ENCODE results near the gene PRR18.

PRR18 gene

DNA sequence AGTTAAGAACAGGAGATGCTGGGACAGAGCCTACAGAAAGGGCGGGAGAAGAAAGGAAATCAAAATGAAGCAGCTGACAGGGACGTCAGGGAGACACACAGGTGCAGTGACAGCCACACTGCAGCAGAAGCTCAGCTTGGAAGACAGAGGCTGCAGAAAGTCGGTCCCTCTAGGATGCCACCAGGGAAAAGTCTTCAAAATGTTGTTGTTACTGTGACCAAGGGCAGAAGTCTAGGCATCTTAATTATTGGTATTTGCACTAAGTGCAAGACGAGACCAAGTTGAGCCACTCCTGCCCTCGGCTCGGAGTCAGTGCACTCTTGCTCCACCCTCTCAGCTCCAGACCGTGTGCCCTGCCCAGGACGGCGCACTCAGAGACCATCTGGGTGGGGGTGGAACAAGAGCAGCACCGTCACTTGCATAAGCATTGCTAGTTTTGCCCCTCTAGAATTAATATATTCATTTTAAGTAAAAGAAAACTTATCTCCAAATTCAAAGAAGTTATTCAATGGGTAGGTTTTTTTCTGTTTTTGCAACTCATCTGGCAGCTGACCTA is 2.6 kb downstream of the PRR18 start:
- no peak for DNase-seq

DNA sequence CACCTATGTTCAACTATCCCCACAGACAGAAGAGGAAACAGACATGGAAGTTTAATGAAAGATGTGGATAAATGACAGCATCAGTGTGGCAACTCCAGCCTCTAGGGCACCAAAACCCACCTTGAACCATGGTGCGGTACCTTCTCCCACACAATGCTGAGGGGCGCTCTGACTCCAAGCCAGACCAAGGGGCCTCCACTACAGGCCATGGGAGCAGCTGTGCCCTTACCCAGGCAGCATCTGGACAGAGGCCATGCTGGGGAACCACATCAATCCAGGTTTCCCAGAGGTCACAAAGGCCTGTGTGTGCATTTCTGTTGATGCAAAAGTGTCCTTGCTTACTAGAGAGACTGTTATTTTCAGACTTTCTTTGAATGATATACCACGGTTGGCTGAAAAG is 4.1 kb downstream of the PRR18 start:
- DNase-seq: no peak

DNA sequence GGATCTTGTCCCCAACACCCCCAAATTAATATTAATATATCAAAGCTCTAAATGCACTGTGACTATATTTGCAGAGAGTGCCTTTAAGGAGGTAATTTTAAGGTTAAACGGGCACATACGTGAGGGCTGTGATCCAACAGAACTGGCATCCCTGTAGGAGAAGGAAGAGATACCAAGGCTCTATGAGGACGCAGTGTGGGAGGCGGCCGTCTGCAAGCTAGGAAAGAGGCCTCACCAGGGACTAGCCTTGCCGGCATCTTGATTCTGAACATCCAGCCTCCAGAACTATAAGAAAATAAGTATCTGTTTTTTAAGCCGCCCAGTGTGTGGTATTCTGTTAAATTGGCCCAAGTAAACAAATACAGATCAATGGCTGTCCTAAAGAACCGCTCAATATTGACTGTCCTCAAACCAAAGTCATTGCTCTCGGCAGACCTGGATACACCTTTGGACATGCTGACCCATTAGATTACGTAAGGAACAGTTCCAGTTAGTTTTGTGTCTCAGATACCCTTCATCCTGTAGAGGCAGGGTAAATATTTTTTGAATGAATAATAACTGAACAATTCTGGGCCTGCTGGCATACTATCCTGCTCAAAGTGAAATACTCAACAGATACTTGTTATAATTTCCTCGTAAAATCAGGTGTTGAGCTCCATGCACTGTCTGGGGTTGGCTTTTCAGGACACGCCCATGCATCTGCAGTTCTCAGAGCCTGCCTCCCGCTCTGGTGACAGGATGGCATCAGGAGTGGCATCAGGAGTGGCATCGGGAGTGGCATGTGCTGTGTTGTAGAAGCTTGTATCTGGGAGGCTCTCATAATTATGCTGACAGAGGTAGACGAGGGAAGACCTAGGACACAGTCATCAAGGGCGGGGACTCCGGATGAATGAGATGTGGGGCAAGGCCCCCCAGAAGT is 6.3 kb downstream of the PRR18 start:
- no peak for DNase-seq

DNA sequence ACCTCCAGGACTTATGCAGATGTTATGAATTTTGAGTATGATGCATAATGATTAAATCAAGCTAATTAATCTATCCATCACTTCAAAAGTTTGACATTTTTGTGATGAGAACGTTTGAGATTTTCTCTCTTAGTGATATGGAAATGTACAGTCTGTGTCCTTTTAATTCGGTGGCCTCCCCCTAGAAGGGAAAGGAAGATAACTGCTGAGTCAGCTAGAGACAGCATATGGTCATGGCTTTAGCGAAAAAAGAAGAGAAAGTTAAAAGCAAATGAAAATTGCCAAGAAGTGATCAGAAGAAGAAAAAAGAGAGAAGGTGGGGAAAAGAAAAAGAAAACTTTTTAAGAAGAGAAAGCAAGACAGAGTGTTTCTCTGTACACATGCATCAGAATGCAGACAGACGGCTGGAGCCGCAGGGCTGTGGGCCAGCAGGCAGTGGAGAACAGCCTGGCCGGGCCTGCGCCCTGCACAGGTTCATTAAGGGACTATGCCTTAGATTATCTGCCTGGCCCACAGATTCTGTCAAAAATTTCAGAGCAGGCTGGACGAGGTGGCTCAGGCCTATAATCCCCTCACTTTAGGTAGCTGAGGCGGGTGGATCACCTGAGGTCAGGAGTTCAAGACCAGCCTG is 7.7 kb downstream of the PRR18 start:
- DNase-seq: no peak

DNA sequence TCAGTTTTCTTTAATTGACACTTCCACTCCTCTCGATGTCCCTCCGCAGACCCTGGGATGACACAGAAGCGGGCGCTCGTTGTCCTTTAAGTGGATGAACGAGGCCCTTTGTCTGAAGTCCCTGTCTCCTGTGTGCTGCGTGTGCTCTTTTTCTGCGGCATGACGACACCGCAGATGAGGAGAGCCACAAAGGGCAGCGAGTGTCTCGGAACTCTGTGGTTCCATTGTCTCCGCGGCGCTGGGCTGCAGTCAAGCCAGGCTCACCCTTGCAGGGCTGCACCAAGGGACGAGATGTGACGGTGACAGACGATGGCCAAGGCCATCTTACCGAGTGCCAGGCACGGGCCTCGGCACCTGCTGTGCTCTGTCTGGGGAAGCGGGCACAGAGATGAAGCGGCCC is 10.6 kb downstream of the PRR18 start:
- DNase-seq: no peak

DNA sequence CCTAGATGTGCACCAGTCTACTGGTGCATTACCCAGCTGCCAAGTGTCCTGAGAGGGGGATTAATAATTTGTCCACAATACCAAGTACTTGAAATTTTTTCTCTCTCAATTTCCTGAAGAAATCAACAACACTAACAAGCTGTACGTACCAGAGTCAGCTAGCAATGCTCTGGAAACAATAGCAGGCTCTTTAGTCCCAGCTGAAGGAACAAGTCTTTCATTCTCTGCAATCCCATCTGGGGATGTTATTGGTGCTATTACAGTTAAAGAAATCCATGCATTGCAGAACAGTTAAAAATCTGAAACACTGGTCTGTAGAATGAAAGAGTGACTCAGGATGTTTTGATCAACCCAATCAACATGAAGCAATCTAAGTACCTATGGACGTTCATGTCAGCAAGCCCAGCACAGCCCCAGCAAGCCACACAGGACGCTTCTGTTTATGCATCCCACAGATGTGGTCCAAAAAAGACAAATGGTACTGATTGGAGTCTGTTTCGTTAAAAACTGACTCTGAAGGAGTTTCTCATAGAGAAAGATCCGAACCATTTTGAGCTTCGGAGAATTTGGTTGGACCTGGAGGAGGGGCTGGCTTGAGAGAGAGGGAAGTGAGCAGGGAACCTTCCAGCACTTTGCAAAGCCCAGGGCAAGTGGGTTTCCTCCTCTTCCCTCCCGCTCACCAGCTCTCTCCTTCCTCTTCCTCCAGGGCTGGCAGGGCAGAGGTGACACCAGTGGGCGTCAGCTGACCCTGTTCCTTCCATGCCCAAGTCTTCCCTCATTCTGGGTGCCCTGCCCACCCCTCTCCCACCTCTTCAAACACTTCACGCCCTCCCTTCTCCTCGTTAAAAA is 11.9 kb downstream of the PRR18 start:
- DNase-seq: no peak

DNA sequence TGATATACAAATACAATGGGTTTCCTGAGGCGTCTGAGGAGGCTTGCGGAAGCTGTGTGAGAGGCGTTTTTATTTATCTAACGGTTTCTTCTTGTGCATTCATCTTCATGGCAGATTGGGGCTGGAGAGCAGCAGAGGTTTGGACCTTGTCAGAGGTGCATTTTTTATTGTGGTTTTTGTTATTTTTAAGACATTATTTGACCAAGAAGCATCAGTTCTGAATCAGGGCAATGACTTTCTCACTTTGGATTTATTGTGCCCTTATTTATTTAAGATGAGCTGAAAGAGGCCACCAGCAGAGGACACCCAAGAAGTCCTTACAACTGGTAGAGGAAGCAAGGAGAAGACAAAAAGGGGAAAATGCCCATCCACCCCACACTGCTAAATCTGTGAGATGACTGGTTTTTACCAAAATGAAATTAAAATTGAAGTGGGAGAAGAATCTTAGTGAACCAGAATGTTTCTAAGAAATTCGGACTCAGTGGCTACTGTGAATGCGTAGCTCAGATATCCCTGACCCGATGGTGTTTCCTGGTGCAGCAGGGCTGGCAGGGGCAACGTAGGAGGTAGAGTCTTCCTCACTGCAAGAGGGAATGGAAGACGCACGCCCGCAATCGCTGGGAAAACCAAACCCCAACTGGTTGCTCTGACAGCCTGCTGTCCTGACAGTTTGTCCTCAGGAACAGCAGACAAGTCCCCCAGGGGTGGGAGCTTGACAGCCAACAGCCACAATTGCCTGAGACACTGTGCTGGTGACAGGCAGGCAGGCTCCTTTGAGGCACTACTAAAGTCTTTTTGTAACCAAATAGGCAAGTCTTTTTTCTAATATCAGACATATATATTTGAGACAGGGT is 14.2 kb downstream of the PRR18 start:
- no peak for DNase-seq

DNA sequence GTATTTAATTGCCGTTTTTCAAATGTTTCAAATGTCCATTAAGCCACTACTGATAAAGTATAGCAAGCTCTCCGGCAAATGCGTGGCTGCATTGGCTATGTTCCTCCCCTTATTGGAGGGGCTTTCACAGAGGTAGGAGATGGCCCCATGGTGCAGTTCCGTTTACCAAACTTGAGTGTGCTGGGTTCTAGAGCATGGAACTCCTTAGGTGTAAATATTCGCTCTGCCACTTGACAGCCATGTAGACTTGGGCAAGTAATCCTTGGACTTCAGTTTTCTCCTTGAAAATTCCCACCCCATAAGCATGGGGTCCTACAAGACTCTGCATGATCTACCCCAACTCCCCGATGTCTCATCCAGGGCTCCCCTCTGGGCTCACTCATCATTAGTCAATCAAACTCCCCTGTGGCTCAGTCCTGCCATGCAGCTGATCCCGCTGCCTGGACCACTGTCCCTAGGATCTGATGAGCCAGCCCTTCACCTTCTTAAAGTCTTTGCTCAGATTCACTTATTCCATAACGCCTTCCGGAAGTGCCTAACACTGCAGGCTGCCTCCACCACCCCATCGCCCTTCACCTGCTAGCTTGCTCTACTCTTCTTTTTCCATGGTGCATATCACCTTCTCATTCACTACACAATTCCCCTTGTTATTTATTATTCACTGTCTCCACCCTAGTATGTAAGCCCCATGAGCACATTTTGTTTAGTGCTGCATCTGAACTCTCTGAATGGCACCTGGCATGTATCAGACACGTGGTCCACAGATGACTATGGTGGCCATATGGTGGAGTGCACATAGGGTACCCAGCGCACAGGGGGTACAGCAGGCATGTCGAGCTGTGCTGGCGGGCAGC is 18.8 kb downstream of the PRR18 start:
- no peak for DNase-seq

DNA sequence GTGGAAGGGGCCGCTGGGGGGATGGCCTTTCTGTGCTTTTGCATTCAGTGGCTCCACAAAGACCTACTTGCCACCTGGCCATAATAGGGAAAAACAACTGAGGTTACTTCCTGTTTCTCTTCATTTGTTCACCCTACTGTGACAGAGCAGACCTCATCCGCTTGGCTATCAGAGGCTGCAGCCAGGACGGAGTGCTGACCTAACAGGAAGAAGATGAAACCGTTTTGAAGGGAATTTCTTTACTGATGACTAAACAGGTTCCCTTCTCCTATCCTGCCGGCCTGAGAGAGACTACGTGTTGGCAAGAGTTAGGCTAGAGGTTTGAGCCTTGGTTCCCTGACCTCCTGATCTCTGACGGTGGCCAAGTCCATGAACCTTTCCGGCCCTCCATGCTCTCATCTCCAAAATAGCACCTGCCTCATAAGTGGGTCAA is 21.3 kb downstream of the PRR18 start:
- DNase-seq: peak; percentile 75

DNA sequence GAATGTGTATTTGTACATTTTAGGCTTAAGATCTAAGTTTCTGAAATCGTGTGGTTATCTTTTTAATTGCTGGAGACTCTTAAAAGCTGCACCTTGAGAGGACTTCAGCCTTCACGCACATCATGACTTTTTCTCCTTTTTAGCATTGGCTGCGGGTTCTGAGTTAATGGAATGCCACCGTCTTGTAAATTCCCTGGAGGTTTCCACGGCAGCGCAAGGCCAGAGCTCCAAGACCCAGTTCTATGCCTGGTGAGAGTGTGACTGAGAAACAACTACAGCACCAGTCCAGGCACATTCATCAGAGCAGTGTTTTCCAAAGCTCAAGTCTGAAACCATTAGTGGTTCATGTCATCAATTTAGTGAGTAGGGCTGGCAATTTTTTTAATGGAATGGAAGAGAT is 23.0 kb downstream of the PRR18 start:
- DNase-seq: no peak

DNA sequence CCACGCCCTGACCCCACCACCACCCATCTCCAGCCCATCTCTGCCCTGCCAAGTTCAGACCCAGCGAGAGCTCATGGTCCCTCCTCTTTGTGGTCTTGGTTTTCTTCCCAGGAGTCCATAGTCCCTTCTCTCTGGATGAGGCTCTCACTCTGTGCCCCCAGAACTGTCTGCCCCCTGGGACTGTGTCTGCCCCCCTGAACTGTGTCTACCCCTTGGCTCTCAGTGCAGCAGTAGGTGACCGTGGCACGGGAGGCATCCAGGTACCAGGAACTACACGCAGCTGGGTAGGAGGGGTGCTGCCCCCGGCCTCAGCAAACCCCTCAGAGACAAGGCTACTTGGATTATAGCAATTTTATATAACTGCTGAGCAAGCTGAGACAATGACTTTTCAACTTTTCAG is 23.6 kb downstream of the PRR18 start:
- no peak for DNase-seq

DNA sequence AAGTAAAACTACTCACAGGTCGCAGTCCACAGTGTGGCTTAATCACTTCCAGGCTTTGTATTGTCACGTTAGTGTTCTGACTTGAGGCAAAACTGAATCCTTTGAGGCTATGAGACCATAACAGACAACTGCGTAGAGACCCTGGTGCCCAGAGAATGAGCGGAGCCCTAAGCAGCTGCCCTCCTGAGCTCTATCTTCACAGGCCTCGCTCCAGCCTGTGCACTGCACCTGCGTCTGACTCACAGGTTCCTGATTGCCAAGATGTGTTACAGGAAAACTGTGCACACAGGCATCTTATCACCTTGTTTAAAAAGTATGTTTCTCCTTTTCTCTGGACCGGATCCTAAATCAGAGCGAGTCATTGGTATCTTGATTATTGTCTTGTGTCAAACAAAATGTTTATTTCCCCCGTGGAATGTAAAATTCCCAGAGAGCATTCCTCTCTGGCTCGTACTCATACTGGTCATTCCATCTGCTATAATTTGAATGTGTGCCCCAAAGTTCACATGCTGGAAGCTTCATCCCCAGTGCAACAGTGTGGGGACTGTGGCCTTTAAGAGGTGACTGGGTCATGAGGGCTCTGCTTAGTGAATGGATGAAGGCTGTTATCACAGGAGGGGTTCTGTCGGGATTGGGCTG is 25.7 kb downstream of the PRR18 start:
- DNase-seq: no peak

DNA sequence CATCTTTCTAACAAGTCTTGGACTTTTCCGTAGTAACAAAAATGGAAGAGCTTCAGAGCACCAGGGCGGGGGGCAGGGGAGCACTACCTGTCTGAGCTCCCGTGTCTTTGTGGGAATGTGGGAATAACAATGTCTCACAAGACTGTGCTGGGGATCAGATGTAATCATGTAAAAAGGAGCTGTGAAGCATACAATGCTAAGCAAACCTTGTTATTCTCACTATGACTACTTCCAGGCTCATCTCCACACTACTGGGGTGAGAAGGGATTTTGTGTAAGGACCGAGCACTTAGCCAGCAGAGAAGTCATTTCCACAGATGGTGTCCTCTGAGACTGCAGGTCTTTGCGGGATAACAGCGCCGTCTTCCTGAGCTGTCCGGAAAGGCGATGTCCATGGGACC is 27.1 kb downstream of the PRR18 start:
- DNase-seq: no peak

DNA sequence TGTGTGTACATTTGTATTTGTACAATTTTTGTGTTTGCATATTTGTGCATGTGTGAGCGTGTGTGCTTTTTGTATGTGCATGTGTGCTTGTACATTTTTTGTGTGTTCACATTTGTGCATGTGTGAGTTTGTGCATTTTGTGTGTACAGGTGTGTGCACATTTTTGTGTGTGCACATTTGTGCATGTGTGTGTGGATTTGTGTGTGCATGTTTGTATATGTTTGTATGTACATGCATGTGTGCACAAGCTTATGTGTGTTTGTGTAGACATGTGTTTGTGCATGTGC is 28.9 kb downstream of the PRR18 start:
- no peak for DNase-seq

DNA sequence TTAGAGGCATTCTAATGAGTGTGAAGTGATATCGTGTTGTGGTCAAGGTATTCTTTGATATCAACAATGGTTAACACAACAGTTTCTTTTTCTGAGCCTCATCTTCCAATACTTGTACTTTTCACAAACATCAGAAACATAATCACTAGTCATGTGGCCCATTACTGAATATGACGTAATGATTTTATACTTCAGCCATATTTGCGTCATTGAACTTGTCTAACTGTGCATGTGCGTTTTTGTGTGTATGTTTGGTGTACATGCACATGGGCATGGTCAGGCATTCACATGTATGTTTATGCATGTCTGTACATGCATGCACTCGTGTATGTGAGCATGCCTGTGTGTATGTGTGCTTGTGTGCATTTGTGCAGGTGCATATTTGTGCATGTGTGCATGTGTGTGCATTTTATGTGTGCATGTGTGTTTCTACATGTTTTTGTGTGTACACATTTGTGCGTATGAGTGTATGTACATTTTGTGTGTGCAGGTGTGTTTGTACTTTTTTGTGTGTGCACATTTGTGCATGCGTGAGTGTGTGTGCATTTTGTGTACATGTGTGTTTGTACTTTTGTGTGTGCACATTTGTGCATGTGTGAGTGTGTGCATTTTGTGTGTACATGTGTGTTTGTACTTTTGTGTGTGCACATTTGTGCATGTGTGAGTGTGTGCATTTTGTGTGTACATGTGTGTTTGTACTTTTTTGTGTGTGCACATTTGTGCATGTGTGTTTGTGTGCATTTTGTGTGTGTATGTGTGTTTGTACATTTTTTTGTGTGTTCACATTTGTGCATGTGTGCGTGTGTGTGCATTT is 29.4 kb downstream of the PRR18 start:
- DNase-seq: no peak

DNA sequence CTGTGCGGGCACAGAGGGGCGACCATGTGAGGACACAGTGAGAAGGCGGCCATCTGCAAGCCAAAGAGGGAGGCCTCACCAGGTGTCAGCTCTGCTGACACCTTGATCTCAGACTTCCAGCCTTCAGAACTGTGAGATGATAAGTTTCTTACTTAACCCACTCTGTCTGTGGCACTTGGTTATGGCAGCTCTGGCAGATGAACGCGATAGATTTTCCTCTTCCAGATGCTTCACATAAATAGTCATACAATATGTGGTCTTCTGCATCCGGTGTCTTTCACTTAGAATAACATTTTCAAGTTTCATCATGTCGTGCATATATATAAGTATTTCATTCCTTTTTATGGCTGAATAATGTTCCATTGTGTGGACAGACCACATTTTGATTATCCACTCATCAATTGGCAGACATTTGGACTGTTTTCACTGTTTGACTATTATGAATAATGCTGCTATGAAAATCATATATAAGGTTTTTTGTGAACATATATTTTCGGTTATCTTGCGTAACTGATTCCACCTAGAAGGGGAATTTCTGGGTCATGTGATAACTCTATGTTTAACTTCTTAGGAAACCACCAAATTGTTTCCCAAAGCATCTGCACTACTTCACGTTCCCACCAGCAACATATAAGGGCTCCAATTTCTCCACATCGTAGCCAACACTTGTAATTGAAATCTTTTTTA is 30.2 kb downstream of the PRR18 start:
- DNase-seq: no peak

DNA sequence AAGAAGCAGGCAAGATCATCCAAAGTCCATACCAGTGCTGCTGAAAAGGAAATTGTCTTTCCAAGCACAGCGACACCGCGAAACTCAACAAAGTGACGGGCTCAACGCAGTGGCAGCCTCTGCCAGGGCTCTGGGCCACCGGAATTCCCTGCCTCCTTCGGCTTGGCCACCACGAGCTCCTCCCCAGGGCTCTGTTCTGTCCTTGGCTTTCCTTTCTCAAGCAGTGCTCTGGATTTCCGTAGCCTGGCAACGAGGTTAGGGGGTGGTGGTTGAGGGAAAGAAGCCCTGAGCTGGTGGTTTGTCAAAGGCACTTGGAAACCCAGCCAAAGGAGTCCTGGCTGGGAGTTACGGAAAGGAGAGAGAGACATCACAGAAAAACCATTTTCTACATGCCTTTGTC is 31.2 kb downstream of the PRR18 start:
- no peak for DNase-seq

DNA sequence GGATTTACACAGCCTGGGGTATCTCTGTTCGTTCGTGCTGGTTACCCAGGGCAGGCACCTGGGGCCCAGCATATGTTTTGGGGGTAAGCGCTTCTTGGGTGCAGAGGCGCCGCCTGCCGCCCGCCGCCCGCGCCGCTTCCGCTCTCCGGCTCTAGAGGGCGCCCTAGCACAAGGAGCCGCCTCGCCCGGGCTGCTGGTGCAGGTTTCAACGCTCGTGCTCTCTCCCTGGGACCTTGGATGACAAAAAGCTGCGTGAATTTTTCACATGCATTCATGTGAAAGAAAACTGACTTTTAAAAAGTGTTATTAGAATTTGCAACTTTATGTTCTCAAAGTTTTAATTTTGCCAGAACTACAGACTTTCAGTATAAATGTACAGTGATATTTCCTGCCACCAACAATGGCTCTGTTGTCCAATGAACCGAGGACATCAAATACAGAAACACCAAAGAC is 32.5 kb downstream of the PRR18 start:
- peak; percentile 72 for DNase-seq

DNA sequence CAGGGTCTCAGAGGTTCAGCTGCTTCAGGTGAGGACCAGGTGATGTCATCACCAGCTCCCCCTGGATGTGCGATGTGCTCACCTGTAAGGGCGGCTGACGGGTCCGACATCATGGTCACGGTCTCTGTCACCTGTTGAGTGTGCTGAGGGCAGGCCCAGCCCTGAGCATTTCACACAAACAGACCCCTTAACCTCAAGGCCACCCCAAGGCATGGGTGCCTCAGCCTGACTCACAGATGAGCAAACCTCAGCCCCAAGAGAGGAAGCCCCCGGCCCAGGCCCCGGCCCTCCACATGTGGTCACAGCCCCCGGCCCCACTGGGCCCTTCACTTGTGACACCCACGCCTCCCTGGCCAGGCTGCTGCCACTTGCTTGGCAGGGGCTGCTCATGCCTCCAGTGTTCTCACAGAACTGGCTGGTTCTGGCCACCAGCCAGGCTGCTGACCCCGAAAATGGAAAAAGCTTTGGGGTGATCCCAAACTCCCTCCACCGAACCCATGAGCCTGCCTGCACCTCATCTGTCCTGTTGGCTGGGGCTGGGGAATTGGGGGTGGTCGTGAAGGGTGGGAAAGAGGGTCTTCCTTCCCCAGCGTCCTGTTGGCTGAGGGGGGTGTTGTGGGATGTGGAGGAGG is 33.3 kb downstream of the PRR18 start:
- no peak for DNase-seq
